Endothelial cell of umbilical vein (primary cell): ENCODE results near the gene INPP5A.

ENCODE experiments used
- EZH2 ChIP-seq: IDR thresholded peaks from 2 replicates; pipeline ENCODE4 v1.6.1; 2012; ENCODE audit warnings: borderline replicate concordance, low read depth, mild to moderate bottlenecking, moderate library complexity, low read length, inconsistent platforms; ENCODE audit not compliant: severe bottlenecking
- JUN ChIP-seq: IDR thresholded peaks from 2 replicates; pipeline ENCODE4 v1.6.1; 2011; ENCODE audit warnings: borderline replicate concordance, low read depth; ENCODE audit not compliant: insufficient read length, insufficient read depth
- POLR2A ChIP-seq: IDR thresholded peaks from 2 replicates; pipeline ENCODE4 v1.6.1; 2012; ENCODE audit warnings: low read depth, mild to moderate bottlenecking, control low read depth, low read length
- POLR2AphosphoS5 ChIP-seq: IDR thresholded peaks from 2 replicates; pipeline ENCODE4 v1.6.1; 2012; ENCODE audit warnings: low read depth, mild to moderate bottlenecking, control low read depth, low read length, moderate library complexity; ENCODE audit not compliant: insufficient read depth
- TF ChIP-seq, protein P1 (sequence below): IDR thresholded peaks from 2 replicates; pipeline ENCODE4 v1.6.1; 2011; ENCODE audit not compliant: insufficient read depth, insufficient read length
- TF ChIP-seq, protein P2 (sequence below), 2 donors: IDR thresholded peaks; 1 replicate in 1 of 2; 2 replicates in 1 of 2; pipeline ENCODE4 v1.5.1; 2011; ENCODE audit warnings: low read length in 2 of 2, mild to moderate bottlenecking in 2 of 2, moderate library complexity in 2 of 2, control low read depth in 1 of 2, inconsistent platforms in 1 of 2, low read depth in 1 of 2; ENCODE audit not compliant: insufficient read depth in 1 of 2; ENCODE audit errors: extremely low read depth in 1 of 2

DNA sequence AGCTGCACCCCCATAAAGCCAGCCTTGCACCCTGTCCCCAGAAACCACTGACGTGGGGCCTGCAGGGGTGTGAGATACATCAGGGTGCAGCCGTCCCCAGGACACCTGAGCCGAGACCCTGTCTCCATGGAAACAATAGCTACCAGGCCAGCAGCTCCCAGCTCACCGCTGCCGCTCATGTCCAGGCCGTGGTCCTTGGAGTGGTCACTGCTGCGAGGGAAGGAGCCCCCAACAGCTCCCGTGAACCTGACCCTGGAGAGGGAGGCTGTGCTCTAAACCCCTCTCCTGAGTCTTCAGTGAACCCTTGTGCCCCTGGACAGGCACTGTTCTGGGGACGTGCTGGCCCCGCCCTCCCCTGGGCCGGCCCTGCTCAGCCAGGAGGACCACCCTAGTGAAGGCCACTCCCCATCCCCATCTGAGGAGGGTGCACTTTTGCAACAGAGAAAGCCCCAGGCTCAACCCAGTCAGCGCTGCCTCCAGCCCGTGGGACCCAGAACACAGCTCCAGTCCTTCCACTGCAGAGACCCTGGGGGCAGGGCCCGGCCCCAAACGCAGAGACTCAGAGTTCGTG lies 19.6 kb upstream of the INPP5A start:
- TF ChIP-seq EZH2 (no peak), POLR2A (no peak), POLR2AphosphoS5 (no peak), JUN (no peak)
- TF ChIP-seq, protein P1, sequence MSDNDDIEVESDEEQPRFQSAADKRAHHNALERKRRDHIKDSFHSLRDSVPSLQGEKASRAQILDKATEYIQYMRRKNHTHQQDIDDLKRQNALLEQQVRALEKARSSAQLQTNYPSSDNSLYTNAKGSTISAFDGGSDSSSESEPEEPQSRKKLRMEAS = no peak
- TF ChIP-seq, protein P2, sequence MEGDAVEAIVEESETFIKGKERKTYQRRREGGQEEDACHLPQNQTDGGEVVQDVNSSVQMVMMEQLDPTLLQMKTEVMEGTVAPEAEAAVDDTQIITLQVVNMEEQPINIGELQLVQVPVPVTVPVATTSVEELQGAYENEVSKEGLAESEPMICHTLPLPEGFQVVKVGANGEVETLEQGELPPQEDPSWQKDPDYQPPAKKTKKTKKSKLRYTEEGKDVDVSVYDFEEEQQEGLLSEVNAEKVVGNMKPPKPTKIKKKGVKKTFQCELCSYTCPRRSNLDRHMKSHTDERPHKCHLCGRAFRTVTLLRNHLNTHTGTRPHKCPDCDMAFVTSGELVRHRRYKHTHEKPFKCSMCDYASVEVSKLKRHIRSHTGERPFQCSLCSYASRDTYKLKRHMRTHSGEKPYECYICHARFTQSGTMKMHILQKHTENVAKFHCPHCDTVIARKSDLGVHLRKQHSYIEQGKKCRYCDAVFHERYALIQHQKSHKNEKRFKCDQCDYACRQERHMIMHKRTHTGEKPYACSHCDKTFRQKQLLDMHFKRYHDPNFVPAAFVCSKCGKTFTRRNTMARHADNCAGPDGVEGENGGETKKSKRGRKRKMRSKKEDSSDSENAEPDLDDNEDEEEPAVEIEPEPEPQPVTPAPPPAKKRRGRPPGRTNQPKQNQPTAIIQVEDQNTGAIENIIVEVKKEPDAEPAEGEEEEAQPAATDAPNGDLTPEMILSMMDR (IDR thresholded peaks at IDR 0.05; ENCODE audit: extremely low read depth in 1 of 2, insufficient read depth in 1 of 2, low read depth in 1 of 2, low read length in 2 of 2) = no peak
